Esophagus squamous epithelium (tissue), 4 donors: Measurements from ENCODE around the gene CCDC194.

Source experiments
- CTCF ChIP-seq, 6 experiments: fragments of 450-650 bp in 4 of 6; fragments of 200-600 bp in 2 of 6; sonication (generic) in 2 of 6; IDR thresholded peaks; one replicate each; pipeline ENCODE4 v1.5.1; 2016 to 2019; ENCODE audit warnings: antibody characterized with exemption in 6 of 6, mild to moderate bottlenecking in 4 of 6, moderate library complexity in 4 of 6
- POLR2A ChIP-seq, 4 donors: fragments of 450-650 bp; IDR thresholded peaks; one replicate each; pipeline ENCODE4 v1.6.1; 2017; ENCODE audit warnings: antibody characterized with exemption in 4 of 4, mild to moderate bottlenecking in 4 of 4, moderate library complexity in 3 of 4

DNA sequence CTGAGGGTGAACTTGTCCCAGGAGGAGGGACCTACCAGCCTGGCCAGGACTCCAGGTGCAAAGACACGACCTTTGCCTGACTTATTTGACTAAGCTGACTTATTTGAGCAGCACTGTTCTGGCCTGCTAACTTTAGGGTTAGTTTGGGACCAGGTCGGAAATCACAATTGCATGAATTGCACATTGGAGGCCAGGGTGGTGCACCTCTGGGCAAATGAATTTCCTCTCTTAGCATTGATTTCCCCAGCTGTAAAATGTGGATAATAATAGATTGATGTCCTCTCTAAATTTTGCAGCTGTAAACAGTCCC, 12.8 kb upstream of the CCDC194 start:
- TF ChIP-seq CTCF (IDR thresholded peaks at IDR 0.05), result no peak
- no peak for TF ChIP-seq POLR2A (IDR thresholded peaks at IDR 0.05)
